Measurements from ENCODE around the gene IRX2. TPM values are rescaled to one million over a fixed set of nuclear protein-coding genes. Genes with fewer than 3 reads are reported as not detected.
A peak's percentile ranks its signal among the peaks of the same experiment; 100 is the strongest.

The IRX2 gene
- total RNA-seq, result not detected

DNA sequence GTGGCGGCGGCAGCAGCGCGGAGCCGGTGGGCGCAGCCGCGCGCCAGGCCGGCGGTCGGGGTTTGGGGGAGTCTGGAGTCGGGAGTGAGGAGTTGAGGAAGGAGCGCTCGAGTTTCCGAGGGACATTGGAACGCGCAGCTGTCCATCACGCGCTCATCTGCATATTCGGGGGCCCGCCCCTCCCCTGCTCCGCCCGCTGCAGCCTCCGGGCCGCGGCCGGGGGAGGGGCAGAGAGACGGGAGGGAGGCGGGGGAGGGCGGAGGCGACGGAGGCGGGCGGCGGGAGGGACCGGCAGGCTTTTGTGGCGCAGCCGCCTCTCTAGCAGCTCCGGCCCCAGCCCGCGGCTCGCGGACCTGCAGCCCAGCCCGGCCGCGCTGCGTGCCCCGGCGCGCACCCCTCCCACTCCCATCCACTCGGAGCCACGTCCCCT, at the start of gene IRX2:
Gene IRX2, minus strand, starts transcription at position 86 of the 430 bp plus-strand sequence. CDS start 264 bp downstream, outside the sequence.
- no peak for ATAC-seq (replicated peaks)
- Mint-ChIP-seq H3K4me3 (peak within 1 kb of the TSS; percentile 15), H3K4me1 (peaks cover 4% of the 10 kb centered on the region), H3K27me3 (peaks cover 44% of the 10 kb centered on the region), H3K27ac (no peak within 1 kb of the TSS), H3K9me3 (no peaks in the 10 kb centered on the region), H3K36me3 (ENCODE audit: low read depth) (peaks cover 11% of the 10 kb centered on the region)

GRCh38 chr5:2800035-2800434, 48.6 kb upstream of the IRX2 start:
- H3K36me3 Mint-ChIP-seq (ENCODE audit: low read depth), result no peaks in the 10 kb centered on the region
- no peaks in the 10 kb centered on the region for H3K4me1 Mint-ChIP-seq
- no peak overlapping the region for H3K27ac Mint-ChIP-seq
- no peak for ATAC-seq (replicated peaks)
- H3K9me3 Mint-ChIP-seq, result peaks cover under 1% of the 10 kb centered on the region
- H3K4me3 Mint-ChIP-seq, result no peak overlapping the region
- no peaks in the 10 kb centered on the region for H3K27me3 Mint-ChIP-seq

DNA sequence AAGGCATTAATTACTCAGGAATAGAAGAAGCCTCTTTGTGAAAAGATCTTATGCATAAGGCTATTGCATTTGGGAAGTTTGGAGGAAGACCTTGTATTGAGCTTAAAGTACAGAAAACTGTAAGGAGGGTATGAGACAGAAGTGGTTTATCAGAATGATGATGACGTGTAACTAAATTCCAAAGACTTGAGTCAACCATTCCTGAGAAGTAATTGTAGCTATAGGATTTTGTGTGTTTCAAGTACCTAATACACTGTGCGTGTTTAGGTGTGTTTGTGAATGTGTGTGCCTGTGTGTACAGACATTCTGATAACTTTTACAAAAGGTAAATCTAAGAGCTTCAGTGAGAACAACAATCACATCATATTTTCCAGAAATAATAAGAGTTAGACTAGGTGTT, 46.5 kb upstream of the IRX2 start:
- ATAC-seq (replicated peaks), result no peak
- H3K36me3 Mint-ChIP-seq (ENCODE audit: low read depth), result no peaks in the 10 kb centered on the region
- no peaks in the 10 kb centered on the region for H3K4me1 Mint-ChIP-seq
- no peak overlapping the region for H3K4me3 Mint-ChIP-seq
- no peaks in the 10 kb centered on the region for H3K27me3 Mint-ChIP-seq
- H3K9me3 Mint-ChIP-seq, result peaks cover 7% of the 10 kb centered on the region
- H3K27ac Mint-ChIP-seq, result no peak overlapping the region

DNA sequence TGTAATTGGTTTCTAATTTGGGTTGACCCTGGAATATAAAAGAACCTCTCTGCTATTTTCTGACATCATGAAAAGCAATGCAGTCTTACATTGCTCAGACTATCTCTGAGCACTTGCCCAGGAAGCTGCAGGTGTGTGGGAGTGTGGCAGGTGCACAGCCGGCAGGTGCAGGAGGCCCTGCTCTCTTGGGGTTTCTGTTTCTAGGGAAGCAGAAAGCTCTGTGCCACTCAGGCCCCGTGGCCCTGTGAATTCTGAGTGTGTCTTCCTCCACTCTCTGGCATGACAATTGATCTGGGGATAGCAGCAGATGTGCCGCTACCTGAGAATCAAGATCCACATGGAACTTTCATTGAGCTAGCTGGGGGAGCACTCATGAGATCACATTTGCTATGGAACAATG, 45.7 kb upstream of the IRX2 start:
- H3K27me3 Mint-ChIP-seq, result no peaks in the 10 kb centered on the region
- H3K4me1 Mint-ChIP-seq, result no peaks in the 10 kb centered on the region
- H3K4me3 Mint-ChIP-seq, result no peak overlapping the region
- no peaks in the 10 kb centered on the region for H3K36me3 Mint-ChIP-seq (ENCODE audit: low read depth)
- ATAC-seq (replicated peaks), result no peak
- peaks cover 7% of the 10 kb centered on the region for H3K9me3 Mint-ChIP-seq
- H3K27ac Mint-ChIP-seq, result no peak overlapping the region

GRCh38 chr5:2783223-2783622, 31.7 kb upstream of the IRX2 start:
- no peak for ATAC-seq (replicated peaks)
- H3K4me1 Mint-ChIP-seq, result no peaks in the 10 kb centered on the region
- no peak overlapping the region for H3K27ac Mint-ChIP-seq
- no peaks in the 10 kb centered on the region for H3K36me3 Mint-ChIP-seq (ENCODE audit: low read depth)
- no peak overlapping the region for H3K4me3 Mint-ChIP-seq
- peaks cover 3% of the 10 kb centered on the region for H3K27me3 Mint-ChIP-seq
- H3K9me3 Mint-ChIP-seq, result peaks cover 17% of the 10 kb centered on the region

- no peaks in the 10 kb centered on the region for H3K36me3 Mint-ChIP-seq (ENCODE audit: low read depth)
- no peak overlapping the region for H3K27ac Mint-ChIP-seq
- peaks cover 3% of the 10 kb centered on the region for H3K27me3 Mint-ChIP-seq
- H3K4me1 Mint-ChIP-seq, result no peaks in the 10 kb centered on the region
- no peak for ATAC-seq (replicated peaks)
- peaks cover 13% of the 10 kb centered on the region for H3K9me3 Mint-ChIP-seq
- no peak overlapping the region for H3K4me3 Mint-ChIP-seq
Measured at GRCh38 chr5:2782658-2783057, 31.2 kb upstream of the IRX2 start.

- Mint-ChIP-seq H3K27me3 (peaks cover 3% of the 10 kb centered on the region), H3K4me1 (no peaks in the 10 kb centered on the region), H3K36me3 (ENCODE audit: low read depth) (no peaks in the 10 kb centered on the region), H3K9me3 (peaks cover 7% of the 10 kb centered on the region), H3K4me3 (no peak overlapping the region), H3K27ac (no peak overlapping the region)
- ATAC-seq (replicated peaks), result no peak
Measured at GRCh38 chr5:2780421-2781171, 29.1 kb upstream of the IRX2 start.

GRCh38 chr5:2779459-2779858, 28.0 kb upstream of the IRX2 start:
- Mint-ChIP-seq H3K4me1 (no peaks in the 10 kb centered on the region), H3K27me3 (peaks cover 3% of the 10 kb centered on the region), H3K36me3 (ENCODE audit: low read depth) (no peaks in the 10 kb centered on the region), H3K27ac (no peak overlapping the region), H3K9me3 (peaks cover 3% of the 10 kb centered on the region), H3K4me3 (no peak overlapping the region)
- ATAC-seq (replicated peaks), result no peak

- no peak for ATAC-seq (replicated peaks)
- H3K36me3 Mint-ChIP-seq (ENCODE audit: low read depth), result no peaks in the 10 kb centered on the region
- H3K9me3 Mint-ChIP-seq, result no peaks in the 10 kb centered on the region
- no peaks in the 10 kb centered on the region for H3K4me1 Mint-ChIP-seq
- H3K4me3 Mint-ChIP-seq, result no peak overlapping the region
- H3K27ac Mint-ChIP-seq, result no peak overlapping the region
- H3K27me3 Mint-ChIP-seq, result peaks cover 3% of the 10 kb centered on the region
Measured at GRCh38 chr5:2776337-2777302, 25.1 kb upstream of the IRX2 start.

- no peaks in the 10 kb centered on the region for H3K36me3 Mint-ChIP-seq (ENCODE audit: low read depth)
- no peak overlapping the region for H3K4me3 Mint-ChIP-seq
- no peak for ATAC-seq (replicated peaks)
- no peak overlapping the region for H3K27ac Mint-ChIP-seq
- H3K27me3 Mint-ChIP-seq, result no peaks in the 10 kb centered on the region
- H3K9me3 Mint-ChIP-seq, result no peaks in the 10 kb centered on the region
- no peaks in the 10 kb centered on the region for H3K4me1 Mint-ChIP-seq
Measured at GRCh38 chr5:2773327-2773726, 21.9 kb upstream of the IRX2 start.

GRCh38 chr5:2767089-2767488, 15.6 kb upstream of the IRX2 start:
- no peaks in the 10 kb centered on the region for H3K9me3 Mint-ChIP-seq
- H3K4me3 Mint-ChIP-seq, result no peak overlapping the region
- no peaks in the 10 kb centered on the region for H3K4me1 Mint-ChIP-seq

DNA sequence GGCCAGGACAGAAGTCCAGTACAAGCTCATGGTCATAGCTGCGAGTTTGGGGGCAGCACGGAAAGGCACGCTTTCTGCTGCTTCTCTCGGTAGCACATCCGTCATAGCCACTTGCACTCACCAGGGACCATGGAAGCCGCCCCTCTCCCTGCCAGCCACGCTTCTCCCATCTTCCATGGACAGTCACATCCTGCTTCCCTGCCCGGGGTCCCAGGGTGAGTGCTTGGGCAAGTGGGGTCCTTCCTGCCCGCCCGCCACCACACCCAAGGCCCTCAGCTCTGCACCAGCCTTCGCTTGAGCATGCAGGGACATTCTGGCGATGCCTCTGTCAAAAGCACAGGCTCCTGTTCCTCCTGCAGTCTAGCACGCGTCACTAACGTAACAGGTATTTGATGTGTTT, 13.1 kb upstream of the IRX2 start:
- Mint-ChIP-seq H3K36me3 (ENCODE audit: low read depth) (no peaks in the 10 kb centered on the region), H3K4me3 (no peak overlapping the region), H3K4me1 (no peaks in the 10 kb centered on the region), H3K9me3 (no peaks in the 10 kb centered on the region), H3K27ac (no peak overlapping the region), H3K27me3 (peaks cover 13% of the 10 kb centered on the region)
- ATAC-seq (replicated peaks), result no peak

More at GRCh38 chr5:2767089-2767488, 15.6 kb upstream of the IRX2 start:
- H3K36me3 Mint-ChIP-seq (ENCODE audit: low read depth), result no peaks in the 10 kb centered on the region
- peaks cover 6% of the 10 kb centered on the region for H3K27me3 Mint-ChIP-seq
- ATAC-seq (replicated peaks), result no peak
- H3K27ac Mint-ChIP-seq, result no peak overlapping the region

GRCh38 chr5:2763533-2763794, 12.0 kb upstream of the IRX2 start:
- Mint-ChIP-seq H3K4me3 (no peak overlapping the region), H3K9me3 (no peaks in the 10 kb centered on the region), H3K4me1 (no peaks in the 10 kb centered on the region), H3K27ac (no peak overlapping the region), H3K27me3 (peaks cover 13% of the 10 kb centered on the region), H3K36me3 (ENCODE audit: low read depth) (no peaks in the 10 kb centered on the region)
- ATAC-seq (replicated peaks), result no peak

DNA sequence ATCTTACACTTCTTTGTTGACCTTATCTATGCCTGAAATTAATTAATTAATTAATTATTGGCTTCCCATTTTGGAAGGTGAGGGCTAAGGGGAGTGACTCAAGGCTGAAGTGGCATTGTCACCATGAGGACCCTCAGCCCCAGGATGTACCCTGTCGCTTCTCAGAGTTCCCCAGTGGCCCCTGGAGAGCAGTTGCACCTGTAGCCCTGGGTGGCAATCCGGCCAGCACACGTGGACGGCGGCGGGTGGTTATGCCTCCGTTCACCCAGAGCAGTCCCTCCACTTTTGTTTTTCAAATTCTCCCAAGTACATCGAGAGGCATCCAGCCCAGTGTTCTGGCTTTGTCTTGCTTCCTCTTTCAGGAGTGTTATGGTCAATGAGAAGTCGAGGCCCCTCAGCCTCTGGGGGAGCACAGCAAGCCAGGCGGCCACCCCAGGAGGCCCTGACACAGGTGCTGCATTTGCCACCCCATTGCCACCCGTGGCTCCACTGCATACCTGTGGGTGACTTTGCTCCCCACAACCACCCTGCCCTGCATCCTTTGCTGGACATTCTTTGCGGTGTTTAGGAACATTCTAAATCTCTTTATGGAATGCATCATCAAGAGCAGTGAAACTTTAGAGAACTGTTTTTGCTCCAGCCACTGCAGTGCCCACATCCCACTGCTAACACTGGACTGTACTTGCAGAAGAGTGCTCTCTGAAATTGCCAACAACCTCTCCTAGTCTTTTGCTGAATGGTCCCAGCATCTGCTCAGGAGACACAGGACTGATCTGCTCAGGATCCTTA, 11.5 kb upstream of the IRX2 start:
- no peak overlapping the region for H3K27ac Mint-ChIP-seq
- H3K9me3 Mint-ChIP-seq, result no peaks in the 10 kb centered on the region
- no peaks in the 10 kb centered on the region for H3K36me3 Mint-ChIP-seq (ENCODE audit: low read depth)
- H3K4me1 Mint-ChIP-seq, result no peaks in the 10 kb centered on the region
- ATAC-seq (replicated peaks), result no peak
- H3K27me3 Mint-ChIP-seq, result peaks cover 15% of the 10 kb centered on the region
- no peak overlapping the region for H3K4me3 Mint-ChIP-seq

Measured in activated T-helper 17 cell treated with anti-CD3 and anti-CD28 coated beads, Interleukin-2, amount 50 U/mL, for 72 hours (primary cell).